ENCODE data around the gene PPP2R2C. TPM values are rescaled to one million over a fixed set of nuclear protein-coding genes. Genes with fewer than 3 reads are reported as not detected.

PPP2R2C gene
- polyA plus RNA-seq, 1 donor (not counting 4 experiments of a cell fraction or from before 2014, with no cell fraction given) = 12.3 TPM

GRCh38 chr4:6380746-6381410 lies 91.5 kb downstream of the PPP2R2C start:
- H3K4me1 ChIP-seq (ENCODE audit: control insufficient read depth, extremely low read depth, insufficient read depth, low read length) = peaks cover under 1% of the 10 kb centered on the region
- H3K36me3 ChIP-seq (ENCODE audit: control insufficient read depth in 2 of 2, extremely low read depth in 1 of 2, insufficient read depth in 2 of 2, low read length in 2 of 2) = peaks cover 0 to 2% of the 10 kb centered on the region in 2 experiments
- no peak overlapping the region for H2AFZ ChIP-seq (ENCODE audit: control insufficient read depth, low read length)
- H3K4me3 ChIP-seq (ENCODE audit: control insufficient read depth in 2 of 3, extremely low read depth in 1 of 3, insufficient read depth in 2 of 3, low read depth in 1 of 3, low read length in 3 of 3) = no peak overlapping the region
- dilution Hi-C loops (cut with MboI; ENCODE audit: extremely low pct_ligation_motif_present, low sequenced_read_pairs) = no loop called here
- no peaks in the 10 kb centered on the region for H3K27me3 ChIP-seq (ENCODE audit: control insufficient read depth, extremely low read depth, insufficient read depth, low read length)
- no peaks in the 10 kb centered on the region for H3K79me2 ChIP-seq (ENCODE audit: control insufficient read depth, insufficient read depth, low read length)
- no peak overlapping the region for H3K9ac ChIP-seq (ENCODE audit: control insufficient read depth, extremely low read depth, insufficient read depth, low read length)
- no peaks in the 10 kb centered on the region for H3K9me3 ChIP-seq (ENCODE audit: control insufficient read depth, low read depth, low read length)
- TF ChIP-seq EZH2 (IDR thresholded peaks at IDR 0.05; ENCODE audit: low read length) (no peak), CTCF (optimal IDR thresholded peaks at IDR 0.05 in 1 of 3, IDR thresholded peaks at IDR 0.05 in 1 of 3, conservative IDR thresholded peaks at IDR 0.05 in 1 of 3; ENCODE audit: extremely low read depth in 1 of 3, insufficient read depth in 2 of 3, low read length in 3 of 3) (no peak)
- DNase-seq (ENCODE audit: low read depth, low spot score) = no peak
- no peak overlapping the region for H3K27ac ChIP-seq (ENCODE audit: control insufficient read depth, insufficient read depth, low read length)
- no peak overlapping the region for H3K4me2 ChIP-seq (ENCODE audit: control insufficient read depth, extremely low read depth, insufficient read depth, low read depth, low read length)
- H4K20me1 ChIP-seq (ENCODE audit: control insufficient read depth, extremely low read depth, insufficient read depth, low read length) = no peaks in the 10 kb centered on the region
- no peak for FAIRE-seq
- H3K9me1 ChIP-seq (ENCODE audit: control insufficient read depth, extremely low read depth, insufficient read depth, low read length) = no peaks in the 10 kb centered on the region

- Histone ChIP-seq H3K4me3 (ENCODE audit: control insufficient read depth in 2 of 3, extremely low read depth in 1 of 3, insufficient read depth in 2 of 3, low read depth in 1 of 3, low read length in 3 of 3) (no peak overlapping the region), H3K79me2 (ENCODE audit: control insufficient read depth, insufficient read depth, low read length) (no peaks in the 10 kb centered on the region), H3K4me1 (ENCODE audit: control insufficient read depth, extremely low read depth, insufficient read depth, low read length) (no peaks in the 10 kb centered on the region), H3K4me2 (ENCODE audit: control insufficient read depth, extremely low read depth, insufficient read depth, low read depth, low read length) (no peak overlapping the region), H3K36me3 (ENCODE audit: control insufficient read depth in 2 of 2, extremely low read depth in 1 of 2, insufficient read depth in 2 of 2, low read length in 2 of 2) (peaks cover 0 to 5% of the 10 kb centered on the region in 2 experiments), H4K20me1 (ENCODE audit: control insufficient read depth, extremely low read depth, insufficient read depth, low read length) (no peaks in the 10 kb centered on the region), H3K9me3 (ENCODE audit: control insufficient read depth, low read depth, low read length) (no peaks in the 10 kb centered on the region), H3K27ac (ENCODE audit: control insufficient read depth, insufficient read depth, low read length) (no peak overlapping the region), H3K9me1 (ENCODE audit: control insufficient read depth, extremely low read depth, insufficient read depth, low read length) (no peaks in the 10 kb centered on the region), H2AFZ (ENCODE audit: control insufficient read depth, low read length) (no peak overlapping the region), H3K9ac (ENCODE audit: control insufficient read depth, extremely low read depth, insufficient read depth, low read length) (no peak overlapping the region), H3K27me3 (ENCODE audit: control insufficient read depth, extremely low read depth, insufficient read depth, low read length) (no peaks in the 10 kb centered on the region)
- DNase-seq (ENCODE audit: low read depth, low spot score) (no peak), FAIRE-seq (no peak)
- no peak for TF ChIP-seq EZH2 (IDR thresholded peaks at IDR 0.05; ENCODE audit: low read length)
- TF ChIP-seq CTCF (optimal IDR thresholded peaks at IDR 0.05 in 1 of 3, IDR thresholded peaks at IDR 0.05 in 1 of 3, conservative IDR thresholded peaks at IDR 0.05 in 1 of 3; ENCODE audit: extremely low read depth in 1 of 3, insufficient read depth in 2 of 3, low read length in 3 of 3) = no peak
- dilution Hi-C loops (cut with MboI; ENCODE audit: extremely low pct_ligation_motif_present, low sequenced_read_pairs) = no loop called here
Measured at GRCh38 chr4:6379767-6380745, 92.4 kb downstream of the PPP2R2C start.
